Iris pigment epithelial cell (primary cell): Measurements from ENCODE around the gene NAP1L3.

Experiments
- DNase-seq: peaks from one replicate; pipeline ENCODE4 v3.0.0-alpha.2; 2011; ENCODE audit warnings: low read depth

The NAP1L3 gene, protein sequence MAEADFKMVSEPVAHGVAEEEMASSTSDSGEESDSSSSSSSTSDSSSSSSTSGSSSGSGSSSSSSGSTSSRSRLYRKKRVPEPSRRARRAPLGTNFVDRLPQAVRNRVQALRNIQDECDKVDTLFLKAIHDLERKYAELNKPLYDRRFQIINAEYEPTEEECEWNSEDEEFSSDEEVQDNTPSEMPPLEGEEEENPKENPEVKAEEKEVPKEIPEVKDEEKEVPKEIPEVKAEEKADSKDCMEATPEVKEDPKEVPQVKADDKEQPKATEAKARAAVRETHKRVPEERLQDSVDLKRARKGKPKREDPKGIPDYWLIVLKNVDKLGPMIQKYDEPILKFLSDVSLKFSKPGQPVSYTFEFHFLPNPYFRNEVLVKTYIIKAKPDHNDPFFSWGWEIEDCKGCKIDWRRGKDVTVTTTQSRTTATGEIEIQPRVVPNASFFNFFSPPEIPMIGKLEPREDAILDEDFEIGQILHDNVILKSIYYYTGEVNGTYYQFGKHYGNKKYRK

DNA sequence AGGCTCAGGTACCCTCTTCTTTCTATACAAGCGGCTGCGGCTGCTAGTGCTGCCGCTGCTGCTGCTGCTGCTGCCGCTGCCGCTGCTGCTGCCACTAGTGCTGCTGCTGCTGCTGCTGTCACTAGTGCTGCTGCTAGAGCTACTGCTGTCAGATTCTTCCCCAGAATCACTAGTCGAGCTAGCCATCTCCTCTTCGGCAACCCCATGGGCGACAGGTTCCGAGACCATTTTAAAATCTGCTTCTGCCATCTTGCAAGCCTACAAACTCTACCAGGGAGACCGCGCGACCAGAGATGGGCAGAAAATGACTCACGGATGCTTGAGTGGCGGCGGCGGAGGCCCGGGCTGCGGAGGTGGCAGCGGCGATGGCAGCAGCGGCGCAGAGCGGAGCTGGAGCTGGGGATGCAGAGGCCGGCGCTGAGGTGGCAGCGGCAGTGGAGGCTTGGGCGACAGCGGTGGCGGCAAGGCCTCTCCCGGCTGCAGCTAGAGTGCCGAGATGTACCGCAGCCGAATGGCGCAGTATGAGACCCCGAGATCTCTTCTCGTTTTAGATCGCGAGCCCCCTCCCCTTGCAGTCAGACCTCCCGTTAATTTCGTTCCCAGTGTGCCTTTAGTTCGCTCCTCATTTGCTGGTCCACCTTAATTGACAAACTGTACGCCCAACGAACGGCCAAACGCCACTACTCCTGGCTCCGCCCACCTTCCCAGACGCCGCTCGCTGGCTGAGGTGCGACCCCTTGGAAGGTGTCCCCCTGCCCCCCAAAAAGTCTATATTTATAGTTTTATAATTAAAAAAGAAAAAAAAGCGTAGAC, at the start of gene NAP1L3:
Gene NAP1L3, minus strand, starts transcription at position 523 of the 813 bp plus-strand sequence. Its CDS starts 274 bp downstream, at position 249.
- peak; percentile 64 for DNase-seq

DNA sequence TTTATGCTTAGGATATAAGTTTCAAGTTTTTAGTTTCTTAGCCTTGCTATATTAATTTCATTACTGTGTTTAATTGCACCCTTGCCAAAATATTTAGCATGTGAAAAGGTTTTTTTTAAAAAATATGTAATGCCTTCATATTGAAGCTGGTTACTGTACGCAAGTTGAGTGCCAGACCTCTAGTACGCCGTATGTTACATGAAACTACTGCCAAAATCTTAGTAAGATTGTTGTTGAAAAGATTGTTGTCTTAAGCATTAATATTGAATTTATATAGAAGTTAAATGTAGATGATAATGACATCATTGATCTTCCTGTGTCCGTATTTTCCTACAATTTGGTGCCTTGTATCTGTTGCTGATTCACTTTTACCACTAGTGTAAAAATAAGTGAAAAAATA, 37.7 kb upstream of the NAP1L3 start:
- DNase-seq: no peak

DNA sequence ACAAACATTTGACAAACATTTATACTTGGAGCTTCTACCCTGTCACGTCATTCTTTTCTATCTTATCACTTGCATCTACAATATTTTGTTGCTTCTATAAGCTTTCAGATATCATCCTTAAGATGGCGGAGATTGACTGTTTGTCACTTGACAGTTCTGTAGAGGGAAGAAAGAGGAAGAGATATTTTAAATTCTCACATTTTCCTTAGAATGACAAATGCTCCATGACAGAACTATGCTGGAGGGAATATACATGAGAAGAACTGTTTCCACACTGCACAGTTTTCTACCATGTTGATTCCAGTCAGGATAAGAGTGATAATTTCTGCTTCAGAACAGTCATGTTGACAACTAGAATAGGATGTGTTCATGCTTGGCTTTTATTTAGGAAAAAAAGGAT, 30.3 kb upstream of the NAP1L3 start:
- no peak for DNase-seq

DNA sequence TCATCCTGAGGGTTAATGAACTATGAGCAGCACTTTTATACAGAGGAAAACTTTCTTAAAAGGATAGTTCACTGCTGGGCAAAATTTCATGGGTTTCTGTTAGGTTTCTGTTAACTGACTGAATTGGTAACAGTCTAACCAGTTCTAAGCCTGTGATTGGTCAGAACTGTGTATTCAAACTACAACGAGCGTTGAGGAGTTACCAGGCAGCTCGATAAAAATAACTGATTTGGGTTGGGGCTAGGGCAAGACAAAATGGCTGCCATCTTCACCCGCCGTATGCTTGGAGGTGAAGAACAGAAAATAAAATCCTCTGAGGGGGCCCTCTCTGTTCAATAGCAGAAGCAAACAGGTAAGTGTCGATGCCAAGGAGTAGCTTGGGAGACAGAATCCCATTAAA, 22.6 kb upstream of the NAP1L3 start:
- no peak for DNase-seq

DNA sequence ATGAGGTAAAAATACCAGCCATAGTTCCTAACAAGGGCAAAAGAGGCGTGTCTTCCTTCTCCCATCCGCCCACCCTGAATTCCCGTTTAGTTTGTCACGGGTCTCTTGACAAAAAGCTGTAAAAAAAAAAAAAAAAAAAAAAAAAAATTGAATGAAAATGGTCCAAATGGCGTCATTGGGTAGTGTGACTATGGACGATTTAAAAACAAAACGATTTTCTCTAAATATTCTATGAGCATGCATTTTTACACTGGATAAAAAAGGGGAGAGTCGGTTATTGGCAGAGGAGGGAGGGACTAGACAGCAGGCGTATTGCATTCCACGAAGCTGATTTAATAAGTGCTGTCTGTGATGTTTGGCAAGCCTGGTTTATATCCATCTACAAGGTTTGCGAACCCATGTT, 492 bp upstream of the NAP1L3 start, which contains the start of gene FAM133A:
Gene FAM133A, plus strand, starts transcription at position 338 of the 403 bp plus-strand sequence. CDS start 35,214 bp downstream, outside the sequence.
- DNase-seq: peak; percentile 29

DNA sequence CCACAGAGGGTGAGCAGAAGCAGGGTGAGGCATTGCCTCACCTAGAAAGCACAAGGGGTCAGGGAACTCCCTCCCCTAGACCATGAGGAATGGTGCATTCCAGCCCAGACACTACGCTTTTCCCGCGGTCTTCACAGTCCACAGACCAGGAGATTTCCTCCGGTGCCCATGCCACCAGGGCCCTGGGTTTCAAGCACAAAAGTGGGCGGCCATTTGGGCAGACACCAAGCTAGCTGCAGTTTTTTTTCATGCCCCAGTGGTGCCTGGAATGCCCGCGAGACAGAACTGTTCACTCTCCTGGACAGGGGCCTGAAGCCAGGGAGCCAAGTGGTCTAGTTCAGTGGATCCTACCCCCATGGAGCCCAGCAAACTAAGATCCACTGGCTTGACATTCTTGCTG, 12.8 kb downstream of the NAP1L3 start:
- no peak for DNase-seq

DNA sequence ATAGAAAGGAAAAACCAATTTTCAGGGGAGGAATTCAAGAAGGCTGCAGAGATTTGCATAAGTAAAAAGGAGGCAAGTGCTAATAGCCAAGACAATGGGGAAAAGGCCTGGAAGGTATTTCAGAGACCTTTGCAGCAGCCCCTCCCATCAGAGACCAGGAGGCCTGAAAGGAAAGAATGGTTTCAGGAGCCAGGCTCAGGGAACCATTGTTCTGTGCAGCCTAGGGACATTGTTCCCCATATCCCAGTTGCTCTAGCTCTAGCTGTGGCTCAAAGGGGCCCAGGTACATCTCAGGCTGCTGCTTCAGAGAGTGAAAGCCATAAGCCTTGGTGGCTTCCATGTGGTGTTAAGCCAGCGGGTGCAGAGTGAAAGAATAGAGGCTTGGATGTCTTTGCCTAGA, 24.0 kb downstream of the NAP1L3 start:
- no peak for DNase-seq

DNA sequence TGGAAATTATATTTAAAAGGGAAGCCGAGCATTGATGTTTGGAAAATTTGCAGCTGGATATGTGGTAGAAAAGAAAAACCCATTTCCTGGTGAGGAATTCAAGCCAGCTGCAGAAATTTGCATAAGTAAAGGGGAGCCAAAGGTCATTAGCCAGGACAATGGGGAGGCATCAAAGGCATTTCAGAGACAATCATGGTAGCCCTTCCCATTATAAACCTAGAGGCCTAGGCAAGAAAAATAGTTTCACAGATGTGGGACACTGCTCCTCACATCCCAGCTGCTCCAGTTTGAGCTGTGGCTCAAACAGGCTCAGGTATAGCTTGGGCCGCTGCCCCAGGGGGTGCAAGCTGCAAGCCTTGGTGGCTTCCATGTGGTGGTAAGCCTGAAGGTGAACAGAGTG, 35.8 kb downstream of the NAP1L3 start:
- no peak for DNase-seq
